ENCODE data around the gene ARL10.

ARL10 gene

GRCh38 chr5:176364765-176365350 lies 429 bp upstream of the ARL10 start:
- TF ChIP-seq CTCF (IDR thresholded peaks at IDR 0.05; ENCODE audit: low read length) (no peak), EZH2phosphoT487 (IDR thresholded peaks at IDR 0.05; ENCODE audit: low read length) (no peak), EZH2 (optimal IDR thresholded peaks at IDR 0.05; ENCODE audit: low read depth, low read length) (no peak)
- Histone ChIP-seq H3K9ac (ENCODE audit: low read length) (no peak overlapping the region), H4K20me1 (ENCODE audit: insufficient read depth, low read length) (no peaks in the 10 kb centered on the region), H3K27me3 (replicated peaks; ENCODE audit: insufficient read depth, low read length) (peaks cover 32% of the 10 kb centered on the region), H3K79me2 (ENCODE audit: low read length) (peaks cover 13% of the 10 kb centered on the region), H3F3A (ENCODE audit: insufficient read depth, low read length) (no peaks in the 10 kb centered on the region; the same call in 1 of the 2 replicates), H3K9me2 (replicated peaks; ENCODE audit: insufficient read depth, low read length) (no peaks in the 10 kb centered on the region), H3K27ac (ENCODE audit: low read length) (no peak overlapping the region), H3K4me1 (ENCODE audit: low read length) (0 out of 2 replicates have a peak, but pooled peaks cover 5% of the 10 kb centered on the region), H3K4me2 (ENCODE audit: low read depth, low read length) (no peak overlapping the region), H3K9me3 (replicated peaks; ENCODE audit: insufficient read depth, low read length) (no peaks in the 10 kb centered on the region), H2AFZ (ENCODE audit: low read length) (no peak overlapping the region), H3K36me3 (replicated peaks; ENCODE audit: insufficient read depth, low read length) (no peaks in the 10 kb centered on the region), H3K4me3 (ENCODE audit: low read length) (no peak overlapping the region)
- no peak for DNase-seq

GRCh38 chr5:176366232-176366894 lies 1.1 kb downstream of the ARL10 start:
- Histone ChIP-seq H3F3A (ENCODE audit: insufficient read depth, low read length) (no peaks in the 10 kb centered on the region; the same call in 1 of the 2 replicates), H4K20me1 (ENCODE audit: insufficient read depth, low read length) (no peaks in the 10 kb centered on the region), H3K9me2 (replicated peaks; ENCODE audit: insufficient read depth, low read length) (no peaks in the 10 kb centered on the region), H3K9ac (ENCODE audit: low read length) (no peak overlapping the region), H3K27ac (ENCODE audit: low read length) (no peak overlapping the region), H3K4me2 (ENCODE audit: low read depth, low read length) (no peak overlapping the region), H3K36me3 (replicated peaks; ENCODE audit: insufficient read depth, low read length) (no peaks in the 10 kb centered on the region), H3K4me3 (ENCODE audit: low read length) (no peak overlapping the region), H3K27me3 (replicated peaks; ENCODE audit: insufficient read depth, low read length) (peaks cover 32% of the 10 kb centered on the region), H3K4me1 (ENCODE audit: low read length) (0 out of 2 replicates have a peak, but pooled peaks cover 5% of the 10 kb centered on the region), H2AFZ (ENCODE audit: low read length) (no peak overlapping the region), H3K9me3 (replicated peaks; ENCODE audit: insufficient read depth, low read length) (no peaks in the 10 kb centered on the region), H3K79me2 (ENCODE audit: low read length) (peaks cover 2% of the 10 kb centered on the region)
- no peak for DNase-seq
- TF ChIP-seq CTCF (IDR thresholded peaks at IDR 0.05; ENCODE audit: low read length) = no peak
- no peak for TF ChIP-seq EZH2 (optimal IDR thresholded peaks at IDR 0.05; ENCODE audit: low read depth, low read length)
- TF ChIP-seq EZH2phosphoT487 (IDR thresholded peaks at IDR 0.05; ENCODE audit: low read length) = no peak

GRCh38 chr5:176368726-176369125 lies 3.4 kb downstream of the ARL10 start:
- no peaks in the 10 kb centered on the region for H3K9me2 ChIP-seq (replicated peaks; ENCODE audit: insufficient read depth, low read length)
- H3K9ac ChIP-seq (ENCODE audit: low read length) = no peak overlapping the region
- no peaks in the 10 kb centered on the region for H3K79me2 ChIP-seq (ENCODE audit: low read length)
- no peak overlapping the region for H3K27ac ChIP-seq (ENCODE audit: low read length)
- no peak overlapping the region for H3K4me2 ChIP-seq (ENCODE audit: low read depth, low read length)
- H3K36me3 ChIP-seq (replicated peaks; ENCODE audit: insufficient read depth, low read length) = no peaks in the 10 kb centered on the region
- TF ChIP-seq EZH2 (optimal IDR thresholded peaks at IDR 0.05; ENCODE audit: low read depth, low read length) = no peak
- no peak for TF ChIP-seq CTCF (IDR thresholded peaks at IDR 0.05; ENCODE audit: low read length)
- TF ChIP-seq EZH2phosphoT487 (IDR thresholded peaks at IDR 0.05; ENCODE audit: low read length) = no peak
- no peak overlapping the region for H2AFZ ChIP-seq (ENCODE audit: low read length)
- no peaks in the 10 kb centered on the region for H3K4me1 ChIP-seq (ENCODE audit: low read length)
- no peaks in the 10 kb centered on the region for H4K20me1 ChIP-seq (ENCODE audit: insufficient read depth, low read length)
- H3F3A ChIP-seq (ENCODE audit: insufficient read depth, low read length) = no peaks in the 10 kb centered on the region
- DNase-seq = no peak
- H3K27me3 ChIP-seq (replicated peaks; ENCODE audit: insufficient read depth, low read length) = peaks cover 32% of the 10 kb centered on the region
- no peak overlapping the region for H3K4me3 ChIP-seq (ENCODE audit: low read length)
- no peaks in the 10 kb centered on the region for H3K9me3 ChIP-seq (replicated peaks; ENCODE audit: insufficient read depth, low read length)

Data from MM.1S (cell line).